Panc1 (cell line): ENCODE data around the gene U2SURP.

Experiments used
- CTCF ChIP-seq: fragments of 450-650 bp; IDR thresholded peaks from 2 replicates; pipeline ENCODE4 v1.5.1; 2017; ENCODE audit warnings: mild to moderate bottlenecking
- POLR2AphosphoS5 ChIP-seq: IDR thresholded peaks from 2 replicates; pipeline ENCODE4 v1.6.1; 2012; ENCODE audit warnings: mild to moderate bottlenecking, low read depth, low read length, moderate library complexity
- REST ChIP-seq, 2 experiments: IDR thresholded peaks; 2 replicates each; pipeline ENCODE4 v1.6.1; 2011 to 2012; ENCODE audit warnings: low read depth in 2 of 2, control low read depth in 1 of 2, low read length in 1 of 2, mild to moderate bottlenecking in 1 of 2, moderate library complexity in 1 of 2; ENCODE audit not compliant: insufficient read depth in 1 of 2
- SIN3A ChIP-seq: IDR thresholded peaks from 2 replicates; pipeline ENCODE4 v1.6.1; 2012; ENCODE audit warnings: low read depth, mild to moderate bottlenecking, low read length, moderate library complexity, borderline replicate concordance; ENCODE audit not compliant: insufficient read depth
- TCF7L2 ChIP-seq: IDR thresholded peaks from 2 replicates; pipeline ENCODE4 v1.6.1; 2011; ENCODE audit warnings: mild to moderate bottlenecking, low read depth, low read length, inconsistent platforms

DNA sequence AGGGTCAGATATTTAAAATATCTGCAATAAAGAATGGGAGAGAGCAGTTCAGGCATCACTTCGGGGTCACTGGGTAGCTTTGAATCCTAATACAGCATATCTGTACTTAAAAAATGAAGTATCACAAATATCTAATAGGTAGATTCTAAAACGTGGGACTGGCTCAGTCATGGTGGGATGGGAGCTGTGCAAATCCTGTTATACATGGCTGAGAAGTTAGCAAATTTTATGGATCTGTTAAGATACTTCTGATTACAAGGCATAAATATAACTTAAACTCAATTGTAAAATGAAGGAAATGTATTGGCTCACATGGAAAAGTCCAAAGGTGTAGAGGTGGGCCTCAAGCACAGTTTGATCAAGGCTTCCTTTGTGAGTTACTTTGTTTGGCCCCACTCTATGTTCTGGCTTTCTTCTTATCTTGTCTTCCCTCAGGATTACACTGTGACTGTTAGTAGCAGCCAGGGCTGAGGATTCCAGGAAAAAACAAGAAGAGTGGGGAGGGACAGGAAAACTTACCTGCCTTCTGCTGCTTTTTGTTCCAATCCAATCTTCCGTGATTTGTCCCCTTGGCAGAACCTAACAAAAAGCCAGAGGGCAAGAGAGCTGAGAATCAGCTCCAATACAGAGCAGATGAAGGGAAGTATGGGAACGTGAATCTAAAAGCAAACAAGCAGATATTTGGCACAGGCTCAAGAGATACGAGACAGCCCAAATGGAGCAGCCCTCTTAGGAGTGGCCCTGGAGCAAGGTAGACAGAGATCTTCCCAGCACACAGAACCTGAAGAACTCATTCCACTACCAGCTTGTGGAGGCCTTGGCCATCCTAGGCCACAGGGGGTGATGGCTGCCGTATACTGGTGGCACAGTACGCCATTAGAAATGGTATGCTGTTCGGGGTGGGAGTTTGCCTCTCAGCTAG is 48.8 kb upstream of the U2SURP start:
- no peak for TF ChIP-seq CTCF
- TF ChIP-seq REST (IDR thresholded peaks at IDR 0.05; ENCODE audit: insufficient read depth in 1 of 2, low read depth in 2 of 2, low read length in 1 of 2), result no peak
- no peak for TF ChIP-seq POLR2AphosphoS5
- TF ChIP-seq SIN3A, result no peak
- TF ChIP-seq TCF7L2, result no peak
